ENCODE results near the gene CROCC2. TPM values are rescaled to one million over a fixed set of nuclear protein-coding genes. Genes with fewer than 3 reads are reported as not detected.

Gene CROCC2
- total and polyA plus RNA-seq, 2 of the 13 experiments (the other 11 are each of a cell fraction or from before 2014, with no cell fraction given): not detected

- TF ChIP-seq ZNF281 (CRISPR knock-in tag; IDR thresholded peaks at IDR 0.05; ENCODE audit: borderline replicate concordance) (0 out of 2 replicates have a peak, but pooled peaks have one; percentile 30), ZNF891 (CRISPR knock-in tag; IDR thresholded peaks at IDR 0.05) (peak; percentile 51; the same call in 1 of the 2 replicates), KLF6 (CRISPR knock-in tag; IDR thresholded peaks at IDR 0.05) (no peak), ZNF143 (CRISPR knock-in tag; IDR thresholded peaks at IDR 0.05) (0 out of 2 replicates have a peak, but pooled peaks have one; percentile 13), NAIF1 (CRISPR knock-in tag; IDR thresholded peaks at IDR 0.05; ENCODE audit: borderline replicate concordance) (no peak), ZNF383 (CRISPR knock-in tag; IDR thresholded peaks at IDR 0.05; ENCODE audit: borderline replicate concordance) (no peak), ARID3A (IDR thresholded peaks at IDR 0.05; ENCODE audit: low read depth, low read length) (no peak), ZNF563 (CRISPR knock-in tag; IDR thresholded peaks at IDR 0.05) (peak; percentile 72; the same call in 1 of the 2 replicates), THAP9 (CRISPR knock-in tag; IDR thresholded peaks at IDR 0.05; ENCODE audit: borderline replicate concordance) (peak; percentile 3; the same call in 1 of the 2 replicates)
Measured at GRCh38 chr2:240912878-240913809, 7.0 kb downstream of the CROCC2 start (continued).

Data from HepG2 (cell line).